SIG-M5 treated with dmso at 0.1 percent for 504 hours (cell line): ENCODE measurements around the gene IRF2BPL.

Source experiments
- DNase-seq: peaks from one replicate; lab custom pipeline; 2025; ENCODE audit not compliant: unreplicated experiment; lab: John Stamatoyannopoulos, UW

Gene IRF2BPL

DNA sequence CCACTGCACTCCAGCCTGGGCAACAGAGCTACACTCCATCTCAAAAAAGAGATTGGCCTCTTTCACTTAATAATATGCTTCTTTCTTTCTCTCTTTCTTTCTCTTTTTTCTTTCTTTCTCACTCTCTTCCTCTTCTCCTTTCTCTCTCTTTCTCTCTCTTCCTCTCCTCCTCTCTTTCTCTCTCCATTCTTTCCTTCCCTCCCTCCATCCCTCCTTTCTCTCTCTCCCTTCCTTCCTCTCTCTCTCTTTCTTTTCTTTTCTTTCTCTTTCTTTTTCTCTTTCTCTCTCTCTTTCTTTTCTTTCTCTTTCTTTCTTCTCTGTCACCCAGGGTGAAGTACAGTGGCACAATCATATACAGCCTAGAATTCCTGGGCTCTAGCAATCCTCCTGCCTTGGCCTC lies 38.4 kb downstream of the IRF2BPL start:
- no peak for DNase-seq

DNA sequence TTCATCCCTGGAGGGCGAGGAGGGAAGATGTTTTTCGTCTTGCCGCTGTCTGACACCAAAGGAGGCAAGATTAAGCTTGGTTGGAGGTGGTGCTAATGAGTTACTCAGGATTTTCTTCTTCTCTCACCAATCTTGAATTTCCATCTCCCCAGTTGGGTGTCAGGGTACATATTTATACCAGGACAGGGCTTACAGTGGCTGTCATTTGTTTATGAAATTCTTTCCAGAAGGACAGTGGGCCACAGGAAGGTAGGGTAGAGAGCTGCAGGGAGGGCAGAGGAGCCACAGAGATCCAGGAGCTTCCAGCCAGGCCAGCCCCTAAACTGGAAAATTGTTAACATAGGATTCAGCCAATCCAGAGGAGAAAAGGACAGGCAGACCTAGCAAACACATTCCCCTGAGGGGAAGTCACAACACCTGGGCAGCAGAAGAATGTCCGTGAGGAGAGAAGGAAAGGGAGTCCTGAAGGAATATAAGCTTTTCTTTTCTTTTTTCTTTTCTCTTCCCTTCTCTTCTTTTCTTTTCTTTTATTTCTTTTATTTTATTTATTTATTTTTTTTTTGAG lies 40.5 kb downstream of the IRF2BPL start:
- no peak for DNase-seq

GRCh38 chr14:76986231-76986565 lies 42.3 kb downstream of the IRF2BPL start:
- no peak for DNase-seq

DNA sequence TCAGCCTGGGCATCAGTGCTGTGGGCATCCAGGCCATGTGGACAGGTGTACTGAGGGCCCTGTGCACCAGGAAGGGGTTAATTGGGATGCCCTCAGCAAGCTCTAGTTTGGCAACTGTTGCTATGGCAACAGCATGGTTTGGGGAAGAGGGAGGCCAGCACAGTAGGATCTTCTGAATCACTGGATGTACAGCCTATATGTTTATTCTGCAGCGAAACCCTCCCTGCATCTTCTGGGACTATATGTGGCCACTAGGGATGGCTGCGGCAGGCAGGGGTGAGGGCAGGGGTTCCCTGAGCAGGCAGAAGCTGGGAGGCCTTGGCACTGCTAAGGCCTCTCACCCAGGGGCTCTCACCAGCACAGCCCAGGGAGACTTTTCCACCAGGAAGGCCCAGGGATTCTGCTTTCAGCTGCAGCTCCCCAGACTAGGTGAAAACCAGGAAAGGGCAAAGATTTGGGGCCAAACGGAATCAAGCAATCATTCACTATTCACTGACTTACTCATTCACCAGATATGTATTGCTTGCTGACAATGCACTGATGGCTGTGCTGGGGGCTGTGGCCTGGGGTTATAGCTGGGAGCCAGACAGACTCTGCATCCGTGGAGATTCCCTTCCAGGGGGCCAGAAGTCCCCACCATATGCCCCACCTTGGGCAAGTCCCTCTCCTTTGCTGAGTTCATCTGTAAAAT lies 42.8 kb downstream of the IRF2BPL start:
- no peak for DNase-seq

GRCh38 chr14:76984787-76985375 lies 43.6 kb downstream of the IRF2BPL start:
- DNase-seq: no peak

- no peak for DNase-seq
Observed at GRCh38 chr14:76984297-76984696, 44.2 kb downstream of the IRF2BPL start.

- DNase-seq: no peak
Observed at GRCh38 chr14:76981670-76982069, 46.8 kb downstream of the IRF2BPL start.

GRCh38 chr14:76977793-76978720 lies 50.5 kb downstream of the IRF2BPL start:
- peak; percentile 70 for DNase-seq

- no peak for DNase-seq
Observed at GRCh38 chr14:76976240-76977005, 52.1 kb downstream of the IRF2BPL start.

- no peak for DNase-seq
Observed at GRCh38 chr14:76975812-76976211, 52.7 kb downstream of the IRF2BPL start.

GRCh38 chr14:76975051-76975450 lies 53.5 kb downstream of the IRF2BPL start:
- no peak for DNase-seq
